Ishikawa (cell line): ENCODE data around the gene LRRC4.

Experiments
- CEBPB ChIP-seq: IDR thresholded peaks from 2 replicates; pipeline ENCODE4 v1.6.1; 2012
- CREB1 ChIP-seq: IDR thresholded peaks from 2 replicates; pipeline ENCODE4 v1.6.1; 2012; ENCODE audit warnings: low read depth
- EGR1 ChIP-seq: IDR thresholded peaks from 2 replicates; pipeline ENCODE4 v1.6.1; 2012
- EP300 ChIP-seq: IDR thresholded peaks from 2 replicates; pipeline ENCODE4 v1.6.1; 2012; ENCODE audit warnings: borderline replicate concordance
- FOXM1 ChIP-seq: IDR thresholded peaks from 2 replicates; pipeline ENCODE4 v1.6.1; 2012; ENCODE audit warnings: low read depth, borderline replicate concordance
- MAX ChIP-seq: IDR thresholded peaks from 2 replicates; pipeline ENCODE4 v1.6.1; 2012
- RAD21 ChIP-seq: IDR thresholded peaks from 2 replicates; pipeline ENCODE4 v1.6.1; 2012; ENCODE audit warnings: low read depth
- REST ChIP-seq: IDR thresholded peaks from 2 replicates; pipeline ENCODE4 v1.6.1; 2012; ENCODE audit warnings: low read depth, mild to moderate bottlenecking
- TAF1 ChIP-seq: IDR thresholded peaks from 2 replicates; pipeline ENCODE4 v1.6.1; 2012; ENCODE audit warnings: low read depth, mild to moderate bottlenecking
- USF1 ChIP-seq: IDR thresholded peaks from 2 replicates; pipeline ENCODE4 v1.6.1; 2012
- YY1 ChIP-seq: IDR thresholded peaks from 2 replicates; pipeline ENCODE4 v1.6.1; 2012; ENCODE audit warnings: low read depth
- ZBTB7A ChIP-seq: IDR thresholded peaks from 2 replicates; pipeline ENCODE4 v1.6.1; 2012; ENCODE audit warnings: low read depth

GRCh38 chr7:128032605-128033235 lies 1.5 kb upstream of the LRRC4 start:
- TF ChIP-seq RAD21 (no peak), EGR1 (no peak), REST (no peak), YY1 (no peak), TAF1 (no peak), CEBPB (no peak), MAX (no peak), FOXM1 (no peak), CREB1 (no peak), EP300 (no peak), USF1 (no peak), ZBTB7A (no peak)
